Prostate gland (tissue), 1 donor: Measurements from ENCODE around the gene SNCB.

Experiments used
- POLR2A ChIP-seq: fragments of 450-650 bp; IDR thresholded peaks from one replicate; pipeline ENCODE4 v1.6.1; 2016; ENCODE audit warnings: antibody characterized with exemption, mild to moderate bottlenecking
- POLR2AphosphoS5 ChIP-seq: sonication (generic); formaldehyde crosslinking; IDR thresholded peaks from one replicate; pipeline ENCODE4 v1.6.1; 2017; ENCODE audit warnings: antibody characterized with exemption

DNA sequence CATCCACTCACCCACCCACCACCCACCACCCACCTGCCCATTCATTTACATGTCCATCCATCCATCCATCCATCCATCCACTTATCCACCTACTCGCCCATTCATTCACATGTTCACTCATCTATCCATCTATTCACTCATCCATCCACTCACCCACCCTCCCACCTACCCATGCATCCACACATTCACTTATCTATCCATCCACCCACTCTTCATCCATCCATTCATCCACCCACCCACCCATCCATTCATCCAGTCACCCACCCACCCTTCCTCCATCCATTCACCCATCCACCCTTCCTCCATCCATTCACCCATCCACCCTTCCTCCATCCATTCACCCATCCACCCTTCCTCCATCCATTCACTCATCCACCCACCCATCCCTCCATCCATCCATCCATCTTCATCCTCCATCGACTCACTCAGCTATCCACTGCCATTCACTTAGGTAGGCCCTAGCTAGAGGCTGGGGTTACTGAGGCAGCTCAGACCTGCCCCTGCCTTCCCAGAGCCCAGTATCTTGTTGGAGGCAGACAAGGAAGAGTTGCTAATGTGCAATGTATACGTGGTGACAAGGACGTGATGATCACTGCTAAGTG is 29.6 kb upstream of the SNCB start:
- TF ChIP-seq POLR2AphosphoS5 (no peak), POLR2A (no peak)
